Mucosa of descending colon (tissue), 3 donors: ENCODE measurements around the gene ID3. TPM values are rescaled to one million over a fixed set of nuclear protein-coding genes. Genes with fewer than 3 reads are reported as not detected.

ENCODE experiments used
- ATAC-seq: fragments of 200-7000 bp; cut with Tn5 transposase; one replicate; pipeline ENCODE4 v1.9.1; 2020; ENCODE audit warnings: mild to moderate bottlenecking, moderate library complexity
- DNase-seq, 3 donors: peaks; one replicate each; pipeline ENCODE4 v3.0.0-alpha.2; 2020
- H3K36me3 ChIP-seq: fragments of 200-600 bp; one replicate; pipeline ENCODE4 v1.8.0; 2021; ENCODE audit warnings: low read depth, mild to moderate bottlenecking
- H3K4me1 ChIP-seq: fragments of 200-600 bp; one replicate; pipeline ENCODE4 v1.8.0; 2021; ENCODE audit warnings: low read depth, mild to moderate bottlenecking
- H3K4me3 ChIP-seq: fragments of 200-600 bp; one replicate; pipeline ENCODE4 v1.8.0; 2021; ENCODE audit warnings: mild to moderate bottlenecking
- H3K9me3 ChIP-seq: fragments of 200-600 bp; one replicate; pipeline ENCODE4 v1.8.0; 2021; ENCODE audit warnings: mild to moderate bottlenecking
- CTCF ChIP-seq: fragments of 200-600 bp; IDR thresholded peaks from one replicate; pipeline ENCODE4 v1.8.0; 2022; ENCODE audit warnings: antibody characterized with exemption, mild to moderate bottlenecking
- intact Hi-C, 2 donors: fragments of 100-400 bp; cut with DNase I in 1 of 2; cut with micrococcal nuclease in 1 of 2; formaldehyde crosslinking; loops; one replicate each; pipeline versions ENCODE4 v1.11.0 to v1.11.1; 2022; cut with DNase I, micrococcal nuclease
- total RNA-seq, 3 donors: library from RNA; stranded (reverse); fragmentation: NEBNext Ultra II Directional in 2 of 3; extraction: Animal tissue kit (Norgen Biotek cat#: 25700) in 2 of 3; gene quantifications; one replicate each; pipeline versions ENCODE4 v1.2.1 to v1.2.4, GENCODE V29; 2021 to 2023
- donor health status: DM: no; HTN: no; CAD: no; lungs with moderate emphysema.
- donor health status: DM: no; HTN: no; CAD: no.
- donor health status: DM: no; HTN: yes; CAD: no.

The ID3 gene
- total RNA-seq, 3 donors from 2014 or later, result 83.0 to 316 (median 121) TPM

DNA sequence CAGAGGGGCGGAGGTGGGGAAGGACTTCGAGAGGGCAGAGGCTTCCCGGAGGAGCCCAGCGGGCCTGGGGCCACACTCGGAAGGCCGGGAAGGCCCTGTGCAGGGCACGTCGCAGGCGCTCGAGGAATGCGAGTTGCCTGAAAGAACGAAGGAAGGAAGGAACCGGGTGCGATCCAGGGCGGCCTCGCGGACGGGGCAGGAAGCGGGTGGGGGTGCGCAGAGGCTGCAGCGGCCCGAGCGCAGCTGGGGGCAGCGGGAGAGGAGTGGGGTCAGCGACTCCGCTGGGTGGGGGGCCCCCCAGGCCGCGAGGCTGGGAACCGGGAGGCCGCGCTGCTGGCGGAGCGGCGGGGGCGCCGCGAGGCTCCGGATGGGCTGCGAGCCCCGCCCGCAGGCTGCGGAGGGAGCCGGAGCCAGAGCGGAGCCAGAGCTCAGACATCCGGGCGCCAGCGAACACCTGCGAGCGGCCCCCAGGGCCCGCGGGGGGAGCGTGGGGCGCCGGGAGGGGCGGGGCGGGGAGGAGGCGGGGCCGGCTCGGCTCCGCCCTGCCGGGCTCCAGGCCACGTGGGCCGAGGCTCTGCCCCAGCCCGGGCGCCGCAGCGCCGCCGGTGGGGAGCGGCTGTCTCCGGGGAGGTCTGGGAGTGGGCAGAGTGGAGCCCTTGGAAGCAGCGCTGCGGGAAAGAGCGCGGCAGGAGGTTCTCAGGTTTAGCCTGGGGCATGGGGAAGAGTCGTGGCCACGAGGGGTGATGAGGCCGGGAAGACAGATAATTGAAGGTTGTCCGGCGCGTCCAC is 4.6 kb downstream of the ID3 start:
- Histone ChIP-seq H3K4me1 (peaks cover 22% of the 10 kb centered on the region), H3K4me3 (peak overlapping the region; percentile 38), H3K9me3 (no peaks in the 10 kb centered on the region), H3K36me3 (no peaks in the 10 kb centered on the region)
- DNase-seq, result peak; percentile 87 to 94 (median 91)
- intact Hi-C loops, result no loop called here
- peak; percentile 19 for TF ChIP-seq CTCF
- peak; percentile 77 for ATAC-seq

DNA sequence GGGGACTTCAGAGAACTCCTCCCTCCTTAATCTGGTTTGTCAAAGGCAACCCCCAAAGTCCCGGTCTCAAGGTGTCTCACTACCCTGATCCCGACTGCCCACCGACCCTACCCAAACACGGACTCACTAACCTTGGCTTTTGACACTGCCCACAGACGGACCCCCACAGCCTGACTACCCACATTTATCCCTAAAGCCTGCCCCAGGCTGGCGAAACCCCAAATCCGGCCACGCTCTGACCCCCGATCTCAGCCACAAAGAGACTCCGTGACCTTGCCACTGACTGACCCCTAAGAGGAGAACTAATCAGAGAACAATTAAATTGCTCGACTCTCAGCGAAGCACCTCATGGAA is 5.2 kb downstream of the ID3 start:
- Histone ChIP-seq H3K36me3 (no peaks in the 10 kb centered on the region), H3K4me1 (peaks cover 22% of the 10 kb centered on the region), H3K4me3 (peak overlapping the region; percentile 38), H3K9me3 (no peaks in the 10 kb centered on the region)
- DNase-seq (no peak), ATAC-seq (no peak)
- intact Hi-C loops, result no loop called here
- no peak for TF ChIP-seq CTCF

- H3K4me3 ChIP-seq, result no peak overlapping the region
- DNase-seq, result peak in 1 of 3 donors; percentile 56
- no peak for TF ChIP-seq CTCF
- H3K36me3 ChIP-seq, result no peaks in the 10 kb centered on the region
- no peak for ATAC-seq
- intact Hi-C loops, result no loop called here
- H3K9me3 ChIP-seq, result no peaks in the 10 kb centered on the region
- H3K4me1 ChIP-seq, result peaks cover 25% of the 10 kb centered on the region
These were observed 5.8 kb downstream of the ID3 start for GRCh38 chr1:23553231-23554126.

DNA sequence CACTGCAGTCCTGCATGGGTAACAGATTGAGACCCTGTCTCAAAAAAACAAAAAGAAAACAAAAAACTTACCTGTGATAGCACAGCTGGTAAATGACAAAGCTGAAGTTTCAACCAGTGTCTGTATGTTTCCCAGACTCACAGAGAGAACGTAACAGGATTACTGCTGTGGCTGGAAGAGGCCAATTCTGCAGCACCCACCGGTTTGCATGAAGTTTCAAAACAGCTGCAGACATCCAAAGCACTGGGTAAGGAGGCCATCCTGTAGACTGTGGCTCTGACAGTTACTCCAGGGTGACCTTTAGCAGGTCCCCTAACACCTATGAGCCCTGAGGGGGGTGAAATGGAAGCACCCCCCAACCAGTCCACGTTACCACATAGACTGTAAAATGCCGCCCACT is 7.5 kb downstream of the ID3 start:
- no peak for ATAC-seq
- no peak for TF ChIP-seq CTCF
- Histone ChIP-seq H3K9me3 (no peaks in the 10 kb centered on the region), H3K4me1 (peaks cover 30% of the 10 kb centered on the region), H3K36me3 (no peaks in the 10 kb centered on the region), H3K4me3 (no peak overlapping the region)
- intact Hi-C loops, result no loop called here
- DNase-seq, result no peak

GRCh38 chr1:23548704-23549143 is 10.6 kb downstream of the ID3 start:
- Histone ChIP-seq H3K36me3 (no peaks in the 10 kb centered on the region), H3K4me3 (no peak overlapping the region), H3K4me1 (peaks cover 32% of the 10 kb centered on the region), H3K9me3 (no peaks in the 10 kb centered on the region)
- intact Hi-C loops, result no loop called here
- TF ChIP-seq CTCF, result no peak
- ATAC-seq (no peak), DNase-seq (peak in 1 of 3 donors; percentile 59)
